ENCODE data around the gene CTNNA3.

CTNNA3 gene

GRCh38 chr10:66180021-66180420 lies 1516.0 kb downstream of the CTNNA3 start:
- DNase-seq, result no peak

GRCh38 chr10:66176772-66177171 lies 1519.2 kb downstream of the CTNNA3 start:
- no peak for DNase-seq

GRCh38 chr10:66167816-66168215 lies 1528.2 kb downstream of the CTNNA3 start:
- DNase-seq, result no peak

GRCh38 chr10:66162560-66163143 lies 1533.3 kb downstream of the CTNNA3 start:
- no peak for DNase-seq

- no peak for DNase-seq
Measured at GRCh38 chr10:66151346-66151745, 1544.6 kb downstream of the CTNNA3 start.

- DNase-seq, result no peak
Measured at GRCh38 chr10:66148312-66148711, 1547.7 kb downstream of the CTNNA3 start.

- DNase-seq, result no peak
Measured at GRCh38 chr10:66144016-66144415, 1552.0 kb downstream of the CTNNA3 start.

- DNase-seq, result no peak
Measured at GRCh38 chr10:66102756-66103155, 1593.2 kb downstream of the CTNNA3 start.

- DNase-seq, result no peak
Measured at GRCh38 chr10:66098595-66099480, 1597.2 kb downstream of the CTNNA3 start.

GRCh38 chr10:66095610-66096009 lies 1600.4 kb downstream of the CTNNA3 start:
- no peak for DNase-seq

- no peak for DNase-seq
Measured at GRCh38 chr10:66085906-66086305, 1610.1 kb downstream of the CTNNA3 start.

- no peak for DNase-seq
Measured at GRCh38 chr10:66071907-66072306, 1624.1 kb downstream of the CTNNA3 start.

- no peak for DNase-seq
Measured at GRCh38 chr10:66058594-66058993, 1637.4 kb downstream of the CTNNA3 start.

GRCh38 chr10:66049335-66049734 lies 1646.7 kb downstream of the CTNNA3 start:
- DNase-seq, result no peak

- no peak for DNase-seq
Measured at GRCh38 chr10:66045859-66046258, 1650.1 kb downstream of the CTNNA3 start.

GRCh38 chr10:66041771-66042170 lies 1654.2 kb downstream of the CTNNA3 start:
- no peak for DNase-seq

- DNase-seq, result no peak
Measured at GRCh38 chr10:66038623-66039022, 1657.4 kb downstream of the CTNNA3 start.

- no peak for DNase-seq
Measured at GRCh38 chr10:66026321-66026720, 1669.7 kb downstream of the CTNNA3 start.

GRCh38 chr10:66025186-66025585 lies 1670.8 kb downstream of the CTNNA3 start:
- no peak for DNase-seq

- no peak for DNase-seq
Measured at GRCh38 chr10:66021423-66021822, 1674.6 kb downstream of the CTNNA3 start.

- DNase-seq, result no peak
Measured at GRCh38 chr10:66008221-66008620, 1687.8 kb downstream of the CTNNA3 start.

GRCh38 chr10:66006411-66006810 lies 1689.6 kb downstream of the CTNNA3 start:
- DNase-seq, result no peak

- no peak for DNase-seq
Measured at GRCh38 chr10:65993451-65993850, 1702.5 kb downstream of the CTNNA3 start.

GRCh38 chr10:65968871-65969270 lies 1727.1 kb downstream of the CTNNA3 start:
- DNase-seq, result no peak
